Fibroblast of peridontal ligament (primary cell): ENCODE measurements around the gene ZNF593.

Experiments used
- DNase-seq: peaks from one replicate; pipeline ENCODE4 v3.0.0-alpha.2; 2010; ENCODE audit errors: extremely low read depth

Gene ZNF593

GRCh38 chr1:26210147-26210870 lies 40.6 kb downstream of the ZNF593 start:
- DNase-seq, result no peak

- no peak for DNase-seq
These were observed 43.0 kb downstream of the ZNF593 start for GRCh38 chr1:26212726-26213125.

- no peak for DNase-seq
These were observed 43.7 kb downstream of the ZNF593 start for GRCh38 chr1:26213335-26213905.

- no peak for DNase-seq
These were observed 45.5 kb downstream of the ZNF593 start for GRCh38 chr1:26215246-26215645.

- DNase-seq, result no peak
These were observed 49.3 kb downstream of the ZNF593 start for GRCh38 chr1:26218906-26219494.
